Duodenal mucosa (tissue), 2 donors: ENCODE results near the gene DNAL1.
"Not testable (repeated sequence)": the region's sequence is repeated elsewhere in the genome, so short reads cannot be mapped to it uniquely, and the experiment has no call there.

Experiments used
- H3K27ac ChIP-seq: one replicate; pipeline ENCODE4 v1.7.0; 2013; ENCODE audit warnings: low read depth, low read length
- H3K27me3 ChIP-seq, 2 donors: one replicate each; pipeline ENCODE4 v1.7.0; 2013; ENCODE audit warnings: low read length in 2 of 2, control low read depth in 1 of 2; ENCODE audit not compliant: insufficient read depth in 2 of 2, control insufficient read depth in 1 of 2
- H3K36me3 ChIP-seq, 2 donors: one replicate each; pipeline ENCODE4 v1.7.0; 2013; ENCODE audit warnings: low read length in 2 of 2, control low read depth in 1 of 2; ENCODE audit not compliant: insufficient read depth in 2 of 2, control insufficient read depth in 1 of 2
- H3K4me1 ChIP-seq, 2 donors: one replicate each; pipeline ENCODE4 v1.7.0; 2013; ENCODE audit warnings: low read length in 2 of 2, control low read depth in 1 of 2; ENCODE audit not compliant: insufficient read depth in 2 of 2, control insufficient read depth in 1 of 2
- H3K4me3 ChIP-seq, 2 donors: one replicate each; pipeline ENCODE4 v1.7.0; 2013; ENCODE audit warnings: low read length in 2 of 2, low read depth in 1 of 2
- H3K9ac ChIP-seq, 2 donors: one replicate each; pipeline ENCODE4 v1.7.0; 2013; ENCODE audit warnings: low read length in 2 of 2, low read depth in 1 of 2
- H3K9me3 ChIP-seq, 2 donors: one replicate each; pipeline ENCODE4 v1.7.0; 2013; ENCODE audit warnings: low read length in 2 of 2, control low read depth in 1 of 2; ENCODE audit not compliant: control insufficient read depth in 1 of 2

The DNAL1 gene

DNA sequence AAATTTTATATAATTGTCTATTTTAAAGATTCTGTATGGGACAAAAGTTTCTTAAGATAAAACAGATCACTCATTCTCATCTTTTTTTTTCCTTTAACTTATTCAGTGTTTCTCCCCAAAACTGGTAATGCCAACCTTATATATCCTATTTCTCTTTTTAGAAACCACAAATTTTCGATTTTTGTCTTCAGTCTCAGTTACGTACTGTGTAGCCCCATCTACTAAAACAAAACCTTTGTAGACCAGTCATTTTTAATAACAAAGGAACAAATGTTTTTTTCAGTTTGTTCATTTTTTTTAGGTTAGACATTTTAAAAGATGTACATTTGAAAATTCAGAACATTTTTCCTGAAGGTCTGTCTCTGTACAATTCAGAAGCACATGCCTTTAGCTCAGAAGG, 51.2 kb downstream of the DNAL1 start:
- peaks cover 2 to 3% of the 10 kb centered on the region in 2 donors for H3K36me3 ChIP-seq
- no peaks in the 10 kb centered on the region for H3K9me3 ChIP-seq
- H3K27ac ChIP-seq = no peak overlapping the region
- H3K27me3 ChIP-seq = no peaks in the 10 kb centered on the region
- H3K4me3 ChIP-seq = no peak overlapping the region
- H3K4me1 ChIP-seq = no peaks in the 10 kb centered on the region
- H3K9ac ChIP-seq = no peak overlapping the region

DNA sequence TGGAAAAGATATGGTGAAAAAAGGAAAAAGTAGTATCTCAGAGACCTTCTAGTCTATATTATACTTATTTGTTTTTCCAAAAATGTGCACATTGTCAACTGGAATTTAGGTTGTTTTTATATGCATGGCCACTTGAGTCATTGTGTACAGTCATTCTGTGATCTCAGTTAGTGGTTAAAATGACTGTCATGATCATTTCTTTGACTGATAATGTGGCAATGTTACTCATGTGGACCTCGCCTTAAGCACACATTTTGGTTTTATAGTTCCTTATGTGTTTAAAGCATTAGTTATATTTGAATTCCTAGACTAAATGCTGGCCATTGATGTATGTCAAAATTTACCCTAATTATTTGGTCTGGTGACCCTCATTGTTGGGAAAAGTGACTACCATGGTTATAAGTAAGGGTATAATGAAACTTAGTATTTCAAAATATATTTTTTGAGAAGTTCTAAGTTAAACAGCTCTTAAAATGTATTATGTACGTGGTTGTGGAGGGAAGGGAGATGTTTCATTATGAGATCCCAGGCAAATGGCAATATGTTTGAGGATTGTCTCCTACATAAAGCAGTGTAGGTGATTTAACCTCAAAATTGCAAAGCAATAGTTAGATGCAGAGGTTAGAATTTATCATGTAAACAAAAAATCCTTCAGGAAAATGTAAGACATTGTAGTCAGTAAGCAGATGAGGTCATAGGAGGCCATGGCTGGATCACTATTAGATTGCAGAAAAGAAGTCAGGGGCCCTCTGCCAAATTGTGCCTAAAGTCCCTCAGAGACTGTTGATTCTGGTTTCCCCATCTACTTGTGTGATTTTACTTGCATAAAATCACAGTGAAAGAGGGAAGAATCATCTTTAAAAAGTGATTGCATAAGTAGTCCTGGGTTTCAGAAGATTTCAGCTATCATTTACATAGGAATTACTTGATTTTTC, 51.9 kb downstream of the DNAL1 start:
- Histone ChIP-seq H3K27me3 (no peaks in the 10 kb centered on the region), H3K4me1 (no peaks in the 10 kb centered on the region), H3K27ac (no peak overlapping the region), H3K9ac (no peak overlapping the region), H3K9me3 (no peaks in the 10 kb centered on the region), H3K36me3 (peaks cover 2 to 3% of the 10 kb centered on the region in 2 donors), H3K4me3 (no peak overlapping the region)

DNA sequence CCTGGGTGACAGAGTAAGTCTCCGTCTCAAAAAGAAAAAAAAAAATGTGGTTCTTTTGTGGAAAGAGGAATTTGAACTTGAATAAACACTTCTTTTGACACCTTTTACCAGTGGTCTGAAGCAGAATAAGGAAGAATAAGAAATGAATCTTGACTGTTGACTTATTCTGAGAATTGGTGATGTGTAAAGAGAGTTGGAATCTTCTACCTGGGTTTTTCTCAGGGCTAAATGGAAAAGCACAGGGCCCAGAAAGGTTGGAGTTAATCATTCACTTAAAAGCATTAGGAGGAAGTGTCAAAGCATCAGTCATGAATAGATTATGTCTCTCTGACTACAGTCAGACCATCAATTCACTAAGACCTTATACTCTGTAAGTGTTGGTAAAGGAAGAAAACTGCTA, 55.5 kb downstream of the DNAL1 start:
- peaks cover 0 to 3% of the 10 kb centered on the region in 2 donors for H3K36me3 ChIP-seq
- H3K9me3 ChIP-seq = no peaks in the 10 kb centered on the region
- no peaks in the 10 kb centered on the region for H3K4me1 ChIP-seq
- no peak overlapping the region for H3K4me3 ChIP-seq
- no peaks in the 10 kb centered on the region for H3K27me3 ChIP-seq
- no peak overlapping the region for H3K27ac ChIP-seq
- H3K9ac ChIP-seq = no peak overlapping the region

DNA sequence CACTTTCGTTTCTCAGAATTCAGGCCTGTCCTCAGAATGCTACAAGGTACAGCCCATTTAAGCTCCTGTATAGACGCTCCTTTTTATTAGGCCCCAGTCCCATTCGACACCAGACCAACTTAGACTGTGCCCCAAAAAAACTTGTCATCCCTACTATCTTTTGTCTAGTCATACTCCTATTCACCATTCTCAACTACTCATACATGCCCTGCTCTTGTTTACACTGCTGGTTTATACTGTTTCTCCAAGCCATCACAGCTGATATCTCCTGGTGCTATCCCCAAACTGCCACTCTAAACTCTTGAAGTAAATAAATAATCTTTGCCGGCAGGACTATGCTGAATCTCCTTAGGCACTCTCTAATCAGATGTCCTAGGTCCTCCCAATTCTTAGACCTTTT, 63.3 kb downstream of the DNAL1 start:
- H3K9me3 ChIP-seq, H3K27ac ChIP-seq, H3K36me3 ChIP-seq, H3K4me3 ChIP-seq, H3K27me3 ChIP-seq, H3K9ac ChIP-seq: not testable (repeated sequence)
- peaks cover 10 to 14% of the 10 kb centered on the region in 2 donors for H3K4me1 ChIP-seq

DNA sequence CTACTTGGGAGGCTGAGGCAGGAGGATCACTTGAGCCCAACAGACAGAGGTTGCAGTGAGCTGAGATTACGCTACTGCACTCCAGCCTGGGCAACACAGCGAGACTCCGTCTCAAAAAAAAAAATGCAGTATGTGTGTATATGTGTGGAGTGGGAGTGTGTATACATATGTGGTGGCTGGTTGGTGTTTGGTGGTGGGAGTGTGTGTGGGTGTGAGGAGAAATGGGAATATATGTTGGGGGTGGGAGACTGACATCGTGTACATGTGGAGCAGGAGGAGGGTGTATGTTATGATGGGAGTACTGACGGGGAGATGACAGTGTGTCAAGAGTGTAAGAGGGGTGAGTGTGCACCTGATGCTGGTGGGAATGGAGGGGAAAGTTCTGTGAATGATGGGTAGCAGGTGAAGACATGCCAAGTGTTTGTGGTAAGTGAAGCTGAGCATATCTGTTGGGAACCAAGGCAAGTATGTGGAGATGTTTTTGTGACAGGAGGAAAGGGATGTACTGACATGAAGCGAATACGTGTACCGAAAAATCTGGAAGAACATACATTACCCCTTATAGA, 65.2 kb downstream of the DNAL1 start:
- Histone ChIP-seq H3K9ac (no peak overlapping the region), H3K27me3 (peaks cover 3 to 4% of the 10 kb centered on the region in 2 donors), H3K4me3 (no peak overlapping the region), H3K27ac (no peak overlapping the region), H3K4me1 (peaks cover 17 to 19% of the 10 kb centered on the region in 2 donors), H3K9me3 (no peaks in the 10 kb centered on the region), H3K36me3 (no peaks in the 10 kb centered on the region)

DNA sequence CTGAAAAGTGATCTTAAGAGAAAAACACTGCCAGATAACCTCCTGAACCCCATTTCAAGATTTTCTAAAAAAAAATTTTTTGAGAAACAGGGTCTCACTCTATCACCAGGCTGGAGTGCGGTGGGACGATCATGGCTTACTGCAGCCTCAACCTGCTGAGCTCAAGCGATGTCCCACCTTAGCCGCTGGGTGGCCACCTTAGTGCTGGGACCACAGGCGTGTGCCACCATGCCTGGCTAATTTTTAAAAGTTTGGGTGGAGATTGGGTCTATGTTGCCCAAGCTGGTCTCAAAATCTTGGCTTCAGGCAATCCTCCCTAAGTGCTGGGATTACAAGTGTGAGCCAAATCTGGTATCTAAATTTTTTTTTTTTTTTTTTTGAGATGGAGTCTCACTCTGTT, 66.0 kb downstream of the DNAL1 start:
- Histone ChIP-seq H3K27ac (no peak overlapping the region), H3K4me3 (no peak overlapping the region), H3K36me3 (peaks cover 3 to 4% of the 10 kb centered on the region in 2 donors), H3K27me3 (peaks cover 3 to 4% of the 10 kb centered on the region in 2 donors), H3K9me3 (no peaks in the 10 kb centered on the region), H3K4me1 (peaks cover 17 to 19% of the 10 kb centered on the region in 2 donors), H3K9ac (no peak overlapping the region)

DNA sequence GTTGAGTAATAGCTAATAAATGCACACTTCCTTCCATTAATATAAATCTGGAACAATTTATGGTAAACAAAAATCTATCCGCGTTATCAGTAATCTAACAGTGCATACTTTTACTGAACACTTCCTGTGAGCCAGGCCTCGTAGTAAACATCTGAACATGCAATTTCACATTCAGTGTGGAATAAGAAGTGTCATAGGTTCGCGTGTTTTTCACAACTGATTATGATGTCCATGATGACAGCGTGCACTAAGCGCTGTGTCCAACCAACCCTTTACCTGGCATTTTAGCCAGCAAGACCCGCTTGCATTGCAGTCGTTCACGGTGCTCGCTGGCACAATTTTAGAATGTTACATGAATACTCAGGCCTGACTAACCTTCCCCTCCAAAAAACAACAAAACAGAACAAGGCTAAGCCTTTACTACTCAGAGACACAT, 67.3 kb downstream of the DNAL1 start:
- Histone ChIP-seq H3K27ac (no peak overlapping the region), H3K9ac (peak overlapping the region; percentile 52 to 74), H3K4me3 (peak overlapping the region; percentile 84 to 88), H3K9me3 (no peaks in the 10 kb centered on the region), H3K4me1 (peaks cover 17 to 19% of the 10 kb centered on the region in 2 donors), H3K36me3 (peaks cover 11 to 12% of the 10 kb centered on the region in 2 donors), H3K27me3 (peaks cover 3 to 4% of the 10 kb centered on the region in 2 donors)

DNA sequence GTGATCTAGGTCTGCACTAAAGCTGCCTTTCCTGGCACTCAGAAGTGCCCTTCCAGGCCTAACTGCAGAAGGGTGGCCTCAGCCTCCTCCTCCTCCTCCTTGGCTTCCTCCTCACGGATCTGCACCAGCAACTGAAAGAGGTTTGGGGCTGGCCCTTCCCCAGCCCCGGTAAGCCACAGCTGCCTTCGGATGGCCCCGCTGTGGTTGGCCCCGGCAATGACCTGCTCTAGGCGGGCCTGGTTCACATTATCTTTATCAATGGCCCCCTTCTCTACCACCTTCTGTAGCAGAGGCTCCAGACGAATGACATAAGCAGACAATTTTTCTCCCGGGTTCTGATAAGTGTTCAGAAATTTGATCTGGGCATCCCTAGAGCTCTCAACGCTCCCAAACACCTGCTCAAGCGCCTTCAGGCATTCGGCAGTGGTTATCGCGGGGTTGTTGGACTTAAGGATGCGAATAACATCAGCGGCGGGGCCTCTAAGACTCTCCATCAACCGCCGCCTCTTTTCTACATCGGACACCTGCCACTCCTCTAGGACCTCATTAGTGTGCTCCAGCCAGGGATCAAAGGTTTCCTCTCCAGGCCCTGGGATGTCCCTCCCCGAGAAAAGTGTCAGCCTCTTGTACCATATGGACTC, 67.9 kb downstream of the DNAL1 start:
- H3K9me3 ChIP-seq = no peaks in the 10 kb centered on the region
- peaks cover 17 to 19% of the 10 kb centered on the region in 2 donors for H3K4me1 ChIP-seq
- no peak overlapping the region for H3K27ac ChIP-seq
- H3K9ac ChIP-seq = peak overlapping the region; percentile 74 to 76
- H3K4me3 ChIP-seq = peak overlapping the region; percentile 84 to 88
- peaks cover 3 to 4% of the 10 kb centered on the region in 2 donors for H3K27me3 ChIP-seq
- peaks cover 11 to 18% of the 10 kb centered on the region in 2 donors for H3K36me3 ChIP-seq

DNA sequence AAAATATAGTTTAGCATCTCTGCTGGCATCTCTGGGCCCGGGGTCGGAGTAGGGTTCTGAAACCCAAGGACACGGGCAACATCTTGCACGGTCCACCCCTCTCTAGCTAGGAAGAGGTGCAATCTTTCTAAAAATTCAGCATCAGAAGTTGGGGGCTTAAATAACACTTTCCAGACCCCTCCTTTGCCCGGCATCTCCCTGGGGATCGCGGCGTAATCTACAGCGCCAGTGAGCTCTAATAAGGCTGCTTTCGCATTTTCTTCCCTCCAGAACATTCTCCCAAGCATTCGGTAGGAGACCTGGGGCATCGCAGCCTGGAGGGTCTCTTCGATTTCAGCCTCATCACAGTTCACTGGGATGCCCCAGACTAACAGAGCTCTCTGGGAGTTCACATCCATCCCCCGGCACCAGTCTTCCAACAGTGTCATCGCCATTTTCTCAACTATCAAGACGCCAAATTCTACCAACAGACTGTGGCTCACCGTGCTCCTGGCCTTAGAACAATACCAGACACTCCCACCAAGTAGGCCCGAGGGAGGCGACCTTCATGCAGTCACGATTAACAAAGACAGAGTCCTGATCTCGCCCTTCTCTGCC, 68.5 kb downstream of the DNAL1 start:
- peak overlapping the region; percentile 84 to 88 for H3K4me3 ChIP-seq
- H3K9ac ChIP-seq = peak overlapping the region; percentile 74 to 76
- peaks cover 3 to 4% of the 10 kb centered on the region in 2 donors for H3K27me3 ChIP-seq
- peaks cover 17 to 19% of the 10 kb centered on the region in 2 donors for H3K4me1 ChIP-seq
- H3K27ac ChIP-seq = peak overlapping the region; percentile 75
- H3K36me3 ChIP-seq = peaks cover 11 to 24% of the 10 kb centered on the region in 2 donors
- no peaks in the 10 kb centered on the region for H3K9me3 ChIP-seq
